Stimulated activated CD8-positive, alpha-beta memory T cell treated with anti-CD3 and anti-CD28 coated beads, Interleukin-15, amount 100 ng/mL, for 24 hours (primary cell): Measurements from ENCODE around the gene PARP1.
"Not testable (repeated sequence)": the region's sequence is repeated elsewhere in the genome, so short reads cannot be mapped to it uniquely, and the experiment has no call there.

ENCODE experiments used
- DNase-seq: peaks from one replicate; pipeline ENCODE4 v3.0.0-alpha.2; 2020; ENCODE audit warnings: low read depth

The PARP1 gene

GRCh38 chr1:226428791-226429461, 21.0 kb upstream of the PARP1 start:
- DNase-seq, result no peak

DNA sequence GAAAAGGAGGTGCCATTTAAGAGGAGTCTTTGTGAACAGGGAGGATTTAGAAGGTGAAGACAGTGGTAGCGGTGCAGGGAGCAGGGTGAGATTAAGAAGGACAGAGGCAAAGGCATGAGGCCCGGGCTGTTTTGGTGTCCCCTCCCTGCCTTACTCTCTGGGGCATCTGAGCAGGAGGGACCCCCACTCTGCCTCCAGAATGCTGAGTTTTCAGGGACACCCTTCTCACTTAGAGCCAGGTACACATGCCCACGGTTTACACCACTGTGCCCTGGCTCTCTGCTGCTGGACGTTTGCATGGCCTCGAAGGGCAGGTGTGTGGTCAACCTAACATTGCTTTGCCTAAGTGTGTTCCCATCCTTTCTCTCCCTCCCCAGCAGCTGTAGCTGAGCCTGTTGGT, 20.5 kb upstream of the PARP1 start:
- DNase-seq, result no peak

DNA sequence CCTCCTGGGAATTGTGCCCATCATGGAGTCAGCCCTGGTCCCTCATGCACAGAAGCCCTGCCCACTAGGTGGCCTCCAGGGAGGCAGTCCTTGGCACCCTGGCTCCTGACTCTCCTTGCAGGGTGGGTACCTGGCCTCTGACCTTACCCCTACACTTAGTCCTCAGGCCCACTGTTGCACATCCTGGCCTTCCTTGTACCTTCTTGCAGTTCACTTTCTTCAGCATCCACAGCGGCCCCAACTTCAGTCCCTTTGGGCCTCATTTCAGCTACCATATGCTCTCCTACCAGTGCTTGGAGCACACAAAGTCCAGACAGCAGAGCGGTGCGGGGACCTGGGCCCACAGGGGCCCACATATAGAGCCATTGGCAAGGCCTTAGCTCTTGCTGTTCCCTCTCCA, 19.2 kb upstream of the PARP1 start:
- DNase-seq, result no peak

GRCh38 chr1:226426395-226426794, 18.5 kb upstream of the PARP1 start:
- not testable (repeated sequence) for DNase-seq

DNA sequence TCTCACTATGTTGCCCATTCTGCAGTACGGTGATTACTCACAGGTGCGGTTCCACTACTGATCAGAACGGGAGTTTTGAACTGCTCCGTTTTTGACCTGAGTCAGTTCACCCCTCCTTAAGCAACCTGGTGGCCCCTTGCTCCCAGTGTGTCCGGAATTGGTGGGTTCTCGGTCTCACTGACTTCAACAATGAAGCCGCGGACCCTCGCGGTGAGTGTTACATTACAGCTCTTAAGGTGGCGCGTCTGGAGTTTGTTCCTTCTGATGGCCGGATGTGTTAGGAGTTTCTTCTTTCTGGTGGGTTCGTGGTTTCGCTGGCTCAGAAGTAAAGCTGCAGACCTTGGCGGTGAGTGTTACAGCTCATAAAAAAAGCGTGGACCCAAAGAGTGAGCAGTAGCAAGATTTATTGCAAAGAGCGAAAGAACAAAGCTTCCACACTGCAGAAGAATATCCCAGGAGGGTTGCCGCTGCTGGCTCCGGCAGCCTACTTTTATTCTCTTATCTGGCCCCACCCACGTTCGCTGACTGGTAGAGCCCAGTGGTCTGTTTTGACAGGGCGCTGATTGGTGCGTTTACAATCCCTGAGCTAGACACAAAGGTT, 17.6 kb upstream of the PARP1 start:
- no peak for DNase-seq

DNA sequence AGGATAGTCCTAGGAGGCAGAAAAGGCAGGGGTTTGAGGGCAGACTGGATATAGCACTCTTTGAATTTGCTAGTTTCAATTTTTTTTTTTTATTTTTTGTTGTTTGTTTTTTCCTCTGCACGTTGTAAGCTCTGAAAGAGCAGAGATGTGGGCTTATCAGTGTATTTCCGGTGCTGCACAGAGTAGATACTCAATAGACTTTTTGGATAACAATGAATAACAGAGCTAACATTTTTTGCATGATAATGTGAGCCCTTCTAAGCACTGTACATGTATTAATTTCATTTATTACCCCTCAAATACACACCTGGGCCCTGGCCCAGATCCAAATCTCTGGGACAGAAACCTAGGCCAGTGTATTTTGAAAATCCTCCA, 17.1 kb upstream of the PARP1 start:
- DNase-seq, result no peak

- no peak for DNase-seq
These were observed 16.5 kb upstream of the PARP1 start for GRCh38 chr1:226424221-226425003.

DNA sequence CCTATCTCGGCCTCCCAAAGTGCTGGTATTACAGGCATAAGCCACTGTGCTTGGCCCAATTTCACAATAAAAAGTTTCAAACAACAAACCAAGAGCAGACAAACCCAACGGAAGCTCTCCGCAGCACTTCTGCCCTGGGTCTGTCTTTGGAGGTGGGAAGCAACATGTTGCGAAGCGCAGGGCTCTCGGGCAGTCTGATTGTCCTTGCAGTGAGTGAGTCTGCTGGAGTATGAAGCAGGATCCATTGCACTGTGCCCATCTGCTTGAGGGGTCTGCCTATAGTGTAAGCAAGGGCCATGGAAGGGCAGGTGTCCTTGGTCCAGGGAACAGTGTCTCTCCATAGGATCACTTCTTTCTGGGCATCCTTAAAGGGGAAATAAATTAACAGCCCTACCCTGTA, 14.6 kb upstream of the PARP1 start:
- DNase-seq, result no peak

- no peak for DNase-seq
These were observed 13.0 kb upstream of the PARP1 start for GRCh38 chr1:226420897-226421296.

DNA sequence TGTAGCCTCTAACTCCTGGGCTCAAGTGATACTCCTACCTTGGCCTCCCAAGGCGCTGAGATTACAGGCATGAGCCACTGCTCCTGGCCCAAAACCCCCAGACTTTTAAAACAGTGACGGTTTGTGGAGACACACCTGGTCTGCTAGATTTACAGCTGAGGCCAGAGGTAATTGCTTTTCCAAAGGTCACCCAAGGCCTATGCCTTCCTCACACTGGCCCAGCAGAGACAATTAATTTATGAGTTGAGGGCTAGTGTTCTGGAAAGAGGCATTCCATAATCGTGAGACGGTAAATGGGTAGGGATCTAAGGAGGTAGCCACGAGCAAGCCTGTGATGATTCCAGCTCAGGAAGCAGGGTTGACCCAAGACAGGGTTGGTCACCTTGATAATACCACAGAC, 12.4 kb upstream of the PARP1 start:
- no peak for DNase-seq

DNA sequence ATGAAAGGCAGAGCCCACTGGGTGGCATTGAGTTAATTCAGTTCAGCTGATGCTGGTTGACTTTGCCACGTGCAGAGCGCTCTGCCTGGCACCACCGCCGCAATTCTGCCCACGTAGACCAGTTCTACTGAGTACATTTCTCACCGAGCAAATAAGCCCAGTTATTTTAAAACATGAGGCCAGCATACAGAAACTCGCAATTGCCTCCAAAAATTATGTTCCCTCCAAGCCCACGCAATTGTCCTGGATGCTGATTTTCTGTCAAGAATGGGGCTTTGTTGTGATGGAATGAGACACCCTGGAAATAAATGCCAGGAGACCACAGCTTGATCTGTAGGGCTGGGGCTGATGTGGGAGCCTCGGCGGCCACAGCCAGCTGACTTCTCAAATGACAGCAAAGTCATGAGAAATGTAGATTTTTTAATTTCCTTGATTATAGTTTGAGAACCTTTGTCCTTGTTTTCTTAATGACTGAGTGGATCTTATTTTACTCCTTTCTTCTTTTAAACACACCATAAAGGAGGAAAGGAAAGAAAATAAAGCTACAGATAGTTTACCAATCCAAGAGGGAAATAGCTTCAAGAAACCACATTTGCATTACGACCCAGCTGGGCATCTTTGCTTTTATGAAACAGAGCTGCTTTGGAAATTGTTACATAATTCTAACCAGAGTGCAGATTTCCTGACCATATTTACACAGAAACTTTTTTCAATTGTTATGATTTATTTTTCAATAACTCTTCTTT, 11.6 kb upstream of the PARP1 start:
- no peak for DNase-seq

- DNase-seq, result no peak
These were observed 10.1 kb upstream of the PARP1 start for GRCh38 chr1:226417830-226418546.

- DNase-seq, result no peak
These were observed 9.5 kb upstream of the PARP1 start for GRCh38 chr1:226417350-226417749.

DNA sequence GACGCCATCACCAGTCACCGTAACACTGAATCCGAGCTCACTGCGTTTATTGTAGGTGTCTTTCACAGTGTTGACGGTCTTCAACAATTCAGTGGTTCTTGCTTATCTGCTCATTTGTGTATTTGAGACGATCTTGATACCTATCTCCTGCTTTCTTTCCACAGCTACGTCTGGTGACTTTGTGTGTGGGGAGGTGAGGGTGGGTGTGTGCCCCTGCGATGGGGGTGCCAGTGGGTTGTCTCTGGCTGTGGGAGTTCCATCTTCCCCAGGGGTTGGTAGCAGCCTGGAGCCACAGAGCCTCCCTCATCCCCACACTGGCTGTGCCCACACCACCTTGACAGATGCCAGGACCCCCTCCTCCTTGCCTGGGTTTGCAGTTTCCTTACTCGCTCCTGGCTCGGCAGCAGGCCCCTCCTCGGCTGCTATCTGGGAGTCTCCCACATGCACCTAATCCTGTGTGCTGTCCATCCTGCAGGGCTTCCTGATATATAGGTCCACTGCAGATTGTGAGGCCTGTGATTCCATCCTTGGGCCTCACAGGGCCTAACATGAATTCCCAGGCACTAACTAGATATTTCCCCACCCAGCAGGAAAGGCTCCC, 6.3 kb upstream of the PARP1 start:
- DNase-seq, result no peak

DNA sequence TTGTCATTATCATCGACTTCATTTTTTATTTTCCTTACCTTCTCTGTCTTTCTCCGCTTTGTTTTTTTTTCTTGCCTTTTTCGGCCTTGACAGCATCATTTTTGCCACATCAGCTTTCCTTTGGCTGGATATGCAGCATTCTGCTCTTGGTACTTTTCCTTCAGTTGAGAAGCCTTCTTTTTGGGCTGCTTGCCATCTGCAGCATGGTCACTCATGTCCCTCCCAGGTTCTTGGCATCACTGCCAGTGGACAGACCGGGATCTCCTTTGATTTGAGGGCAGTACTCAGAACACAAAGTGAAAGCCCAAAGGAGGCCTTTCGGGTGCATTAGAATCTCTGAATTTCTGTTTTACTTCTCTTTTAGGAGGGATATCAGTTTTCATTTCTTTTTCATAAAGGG, 3.7 kb upstream of the PARP1 start:
- DNase-seq, result no peak

- no peak for DNase-seq
These were observed 3.1 kb upstream of the PARP1 start for GRCh38 chr1:226410958-226411357.

DNA sequence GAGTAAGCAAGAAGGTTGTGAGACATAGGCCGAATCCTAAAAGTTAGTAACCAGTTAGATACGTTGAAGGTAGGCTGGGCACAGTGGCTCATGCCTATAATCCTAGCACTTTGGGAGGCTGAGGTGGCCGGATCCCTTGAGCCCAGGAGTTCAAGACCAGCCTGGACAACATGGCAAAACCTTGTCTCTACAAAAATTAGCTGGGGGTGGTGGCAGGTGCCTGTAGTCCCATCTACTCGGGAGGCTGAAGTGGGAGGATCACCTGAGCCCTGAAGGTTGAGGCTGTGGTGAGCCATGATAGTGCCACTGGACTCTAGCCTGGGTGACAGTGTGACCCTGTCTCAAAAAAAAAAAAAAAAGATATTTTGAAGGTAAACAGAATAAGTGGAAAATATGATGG, 1.5 kb upstream of the PARP1 start:
- DNase-seq, result no peak

DNA sequence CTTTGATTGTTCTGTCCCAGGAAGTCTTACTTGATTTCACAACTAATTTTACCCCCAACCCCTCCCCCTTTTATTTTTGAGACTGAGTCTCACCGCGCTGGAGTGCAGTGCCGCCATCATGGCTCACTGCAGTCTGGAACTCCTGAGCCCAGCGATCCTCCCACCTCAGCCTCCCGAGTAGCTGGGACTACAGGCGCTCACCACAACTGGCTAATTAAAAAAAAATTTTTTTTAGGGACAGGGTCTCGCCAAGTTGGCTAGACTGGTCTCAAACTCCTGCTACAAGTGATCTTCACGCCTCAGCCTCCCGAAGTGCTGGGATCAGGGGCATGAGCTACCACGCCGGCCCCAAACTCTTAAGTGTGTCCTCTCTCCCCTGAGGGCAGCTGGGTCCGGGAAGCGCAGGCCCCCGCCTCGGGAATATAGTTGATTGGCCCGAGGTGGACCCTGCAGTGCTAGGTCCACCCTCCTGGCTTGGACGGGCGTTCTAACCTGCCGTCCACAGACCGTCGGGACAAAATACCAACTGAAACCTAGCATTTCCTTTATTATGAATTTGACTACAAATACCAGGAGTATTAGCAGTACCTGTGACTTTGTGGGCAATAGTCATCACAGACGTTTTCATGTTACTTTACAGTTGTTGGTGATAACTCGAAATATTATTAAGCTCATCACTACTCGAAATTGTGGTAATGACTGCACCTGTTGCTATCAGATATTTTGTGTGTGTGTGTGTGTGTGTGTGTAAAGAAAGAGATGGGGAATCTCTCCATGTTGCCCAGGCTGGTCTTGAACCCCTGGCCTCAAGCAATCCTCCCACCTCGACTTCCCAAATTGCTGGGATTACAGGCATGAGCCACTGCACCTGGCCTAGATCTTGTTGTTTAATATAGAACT, 642 bp upstream of the PARP1 start:
- DNase-seq, result no peak

DNA sequence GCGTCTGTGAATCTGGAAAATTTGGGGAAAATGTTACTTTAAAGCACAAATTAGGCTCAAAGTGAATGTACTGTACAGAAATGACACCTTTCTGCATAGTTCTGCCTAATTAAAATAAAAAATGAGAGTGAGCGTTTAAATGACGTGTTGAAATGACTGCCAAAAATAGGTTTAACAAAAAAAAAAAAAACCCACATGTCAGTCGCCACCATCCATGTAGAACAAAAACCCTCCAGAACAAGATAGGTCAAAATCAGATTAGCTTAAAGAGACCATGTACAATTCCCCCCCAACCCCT, 745 bp downstream of the PARP1 start:
- no peak for DNase-seq

- no peak for DNase-seq
These were observed 1.5 kb downstream of the PARP1 start for GRCh38 chr1:226406401-226406881.
